CD4-positive, alpha-beta T cell treated with Interferon alpha-2 for 1 hour (primary cell): ENCODE measurements around the gene RPE.

Source experiments
- DNase-seq, 2 donors: peaks; one replicate each; pipeline ENCODE4 v3.0.0-alpha.2; 2020 to 2022

RPE gene

GRCh38 chr2:210002158-210003157 lies at the start of gene RPE:
TSS of gene RPE (plus strand) at chr2:210002638. CDS start at chr2:210002662, 24 bp downstream.
- peak; percentile 95 to 96 for DNase-seq

- DNase-seq: no peak
These were observed 46.2 kb upstream of the RPE start for GRCh38 chr2:209956271-209956670.

DNA sequence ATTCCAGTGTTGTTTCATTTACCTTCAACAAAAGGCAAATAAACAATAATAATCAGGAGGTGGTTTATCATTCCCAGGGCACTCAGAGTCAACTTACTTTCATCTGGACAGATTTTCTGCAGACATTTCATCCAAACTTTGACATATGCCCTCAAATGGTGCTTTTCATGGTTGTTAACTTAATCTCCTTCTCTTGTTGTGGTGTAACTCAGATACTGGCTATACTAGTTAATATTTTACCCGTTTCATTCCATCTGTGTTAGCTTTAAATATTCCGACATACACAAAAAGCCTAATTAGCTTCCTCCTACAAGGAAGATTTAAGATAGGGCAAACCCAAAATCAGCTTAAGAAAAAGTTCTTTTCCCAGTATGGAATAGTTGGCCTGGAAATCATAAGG lies 44.4 kb upstream of the RPE start:
- no peak for DNase-seq

DNA sequence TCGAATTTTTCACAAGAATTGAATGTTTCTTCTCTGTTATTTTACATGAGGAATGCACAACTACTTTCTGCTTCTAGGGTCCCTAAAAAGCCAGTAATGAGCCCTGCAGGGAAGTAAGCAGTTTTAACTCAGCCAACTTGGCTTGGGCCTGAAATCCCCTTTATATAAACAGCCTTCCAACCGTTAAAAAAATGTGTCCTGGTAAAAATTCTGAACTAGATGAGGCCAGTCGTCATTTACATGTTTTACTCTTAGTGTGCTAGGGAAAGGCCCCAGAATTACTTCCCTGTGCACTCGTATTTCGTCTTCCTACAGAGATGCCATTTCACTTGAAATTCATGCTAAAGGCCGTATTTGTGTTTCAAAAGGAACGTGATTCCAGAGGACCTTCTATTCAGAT lies 42.4 kb upstream of the RPE start:
- no peak for DNase-seq

DNA sequence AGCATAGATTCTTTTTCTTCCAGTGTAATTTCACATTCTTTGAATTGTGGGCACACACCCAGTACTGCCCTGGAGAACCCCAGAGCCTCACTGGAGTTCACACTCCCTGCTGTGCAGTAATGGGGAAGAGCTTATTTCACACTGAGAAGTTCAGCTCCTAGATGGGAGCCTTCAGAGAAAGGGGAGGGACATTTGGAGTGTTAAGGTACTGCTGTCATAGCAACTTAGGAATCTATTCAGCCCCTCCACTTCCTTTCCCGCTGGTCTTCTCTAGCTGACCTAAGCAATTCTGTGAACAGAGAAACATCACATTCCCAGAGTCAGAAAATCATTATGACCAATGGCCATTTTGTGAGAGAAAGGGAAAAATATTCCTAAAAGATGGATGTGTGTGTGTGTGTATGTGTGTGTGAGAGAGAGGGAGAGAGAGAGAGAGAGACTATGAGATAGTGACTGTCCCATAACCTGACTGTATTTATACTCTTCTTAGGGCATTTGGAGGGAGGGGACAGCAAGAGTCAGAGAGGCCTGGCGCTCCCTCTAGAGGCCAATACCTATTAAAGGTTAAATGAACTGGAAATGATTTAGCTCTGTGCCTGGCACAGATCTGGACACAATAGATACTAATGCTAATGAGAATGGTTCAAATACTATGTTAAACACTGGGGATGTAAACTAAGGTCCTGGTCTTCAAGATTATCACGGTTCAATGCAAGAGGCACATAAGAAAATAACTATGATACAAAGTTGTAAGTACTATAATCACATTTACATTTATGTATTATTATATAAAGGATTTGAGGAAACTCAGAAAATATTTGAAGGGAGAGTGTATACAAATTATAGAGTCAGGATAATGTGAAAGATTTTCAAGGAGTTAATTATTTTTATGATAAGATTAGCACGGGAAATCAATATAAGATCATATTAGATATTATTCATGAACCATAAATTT lies 41.5 kb upstream of the RPE start:
- peak; percentile 15 to 35 for DNase-seq

DNA sequence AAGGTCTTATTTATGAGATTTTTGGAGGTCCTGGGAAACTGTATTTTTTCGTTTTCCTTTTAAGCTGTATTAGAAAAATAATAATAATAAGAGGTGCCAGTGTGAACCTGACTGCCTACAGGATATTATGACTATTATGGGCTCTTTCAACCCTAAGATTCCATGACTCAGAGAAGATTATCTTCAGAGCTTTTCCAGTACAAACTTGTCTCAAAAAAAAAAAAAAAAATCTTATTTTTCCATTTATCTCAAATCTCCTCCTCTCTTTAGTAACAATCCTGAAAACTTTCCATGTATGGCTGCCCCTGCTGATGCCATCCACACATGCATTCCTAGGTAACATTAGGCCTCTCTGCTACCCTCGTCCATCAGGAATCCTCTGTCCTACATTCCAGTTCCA lies 36.7 kb upstream of the RPE start:
- DNase-seq: no peak

- no peak for DNase-seq
These were observed 32.7 kb upstream of the RPE start for GRCh38 chr2:209969692-209970091.

DNA sequence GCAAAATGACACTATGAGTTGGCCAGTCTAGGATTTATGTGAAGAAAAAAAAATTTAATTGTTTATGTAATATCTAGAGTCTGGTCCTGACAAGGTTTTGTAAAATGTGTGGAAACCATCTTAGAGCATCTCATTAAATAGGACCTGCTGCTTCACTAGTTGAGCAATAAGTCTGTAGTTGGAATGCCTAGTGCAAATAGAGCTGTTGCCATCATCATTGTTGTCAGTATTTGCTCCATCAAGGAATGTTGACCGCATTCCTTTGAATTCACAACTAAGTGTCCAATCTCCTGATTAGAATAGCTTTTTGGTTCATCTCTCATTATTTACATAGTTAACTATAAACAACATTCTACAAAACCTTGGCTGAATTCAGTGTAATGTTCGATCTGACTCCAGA lies 32.2 kb upstream of the RPE start:
- no peak for DNase-seq

GRCh38 chr2:209970711-209971110 lies 31.7 kb upstream of the RPE start:
- DNase-seq: no peak

DNA sequence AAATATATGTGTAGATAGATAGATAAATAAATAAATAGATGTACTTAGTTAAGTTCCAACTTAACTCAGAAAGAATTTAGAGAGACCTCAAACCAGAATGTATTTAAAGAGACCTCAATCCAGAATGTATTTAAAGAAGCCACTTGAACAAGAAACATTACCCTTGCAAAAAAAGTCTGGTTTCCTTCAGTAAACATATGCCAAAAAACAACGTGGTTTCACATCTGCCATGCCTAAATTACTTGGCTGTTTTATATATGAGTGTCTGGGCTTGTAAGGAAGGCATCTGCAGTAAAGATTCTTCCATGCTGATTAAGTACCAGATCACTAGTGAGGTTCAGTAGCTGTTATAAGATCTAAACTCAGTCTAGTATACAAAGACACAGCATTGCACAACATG lies 29.1 kb upstream of the RPE start:
- DNase-seq: no peak

- no peak for DNase-seq
These were observed 27.9 kb upstream of the RPE start for GRCh38 chr2:209974576-209974975.

GRCh38 chr2:209976698-209977385 lies 25.6 kb upstream of the RPE start:
- DNase-seq: no peak

GRCh38 chr2:209977386-209978239 lies 24.8 kb upstream of the RPE start:
- peak in 1 of 2 donors; percentile 58 for DNase-seq

DNA sequence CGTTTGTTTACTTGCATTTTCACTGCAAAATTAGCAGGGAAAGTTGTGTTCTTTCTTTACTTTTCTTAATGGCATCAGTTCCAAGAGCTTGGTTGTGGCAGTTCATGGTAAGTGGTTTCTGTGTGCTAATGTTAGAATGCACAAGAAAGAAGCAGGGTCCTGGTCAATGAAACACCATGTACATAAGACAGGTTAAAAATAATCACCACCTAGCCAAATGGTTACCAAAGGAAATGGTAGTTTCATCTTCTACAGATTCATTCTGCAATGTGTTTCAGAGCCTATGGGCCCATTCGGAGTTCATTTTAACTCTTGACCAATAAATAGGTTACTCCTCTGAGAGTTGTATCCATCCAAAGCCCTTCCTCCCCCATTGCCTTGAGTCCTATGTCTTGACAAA lies 18.1 kb upstream of the RPE start:
- DNase-seq: no peak

- DNase-seq: no peak
These were observed 16.6 kb upstream of the RPE start for GRCh38 chr2:209985874-209986273.

- no peak for DNase-seq
These were observed 16.0 kb upstream of the RPE start for GRCh38 chr2:209986415-209986814.

- DNase-seq: no peak
These were observed 14.4 kb upstream of the RPE start for GRCh38 chr2:209988010-209988409.

DNA sequence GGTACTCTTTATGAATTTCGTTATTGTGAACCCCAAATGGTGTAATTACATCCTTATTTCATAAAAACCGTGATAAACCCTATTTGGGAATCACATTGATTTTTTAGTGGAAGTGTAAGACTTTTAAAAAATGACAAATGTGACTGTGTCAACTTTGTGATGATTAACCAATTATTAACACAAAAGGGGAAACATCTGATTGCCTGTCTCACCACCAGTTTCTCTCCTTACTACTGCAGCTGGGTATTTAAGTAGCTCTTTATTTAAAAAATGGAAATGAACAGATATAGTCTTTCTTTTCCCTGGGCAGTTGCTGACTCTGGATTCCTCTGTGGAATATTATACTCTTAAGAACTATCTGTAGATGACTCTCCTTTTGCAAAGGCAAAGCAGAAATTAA lies 11.6 kb upstream of the RPE start:
- no peak for DNase-seq

GRCh38 chr2:209993968-209994367 lies 8.5 kb upstream of the RPE start:
- no peak for DNase-seq

DNA sequence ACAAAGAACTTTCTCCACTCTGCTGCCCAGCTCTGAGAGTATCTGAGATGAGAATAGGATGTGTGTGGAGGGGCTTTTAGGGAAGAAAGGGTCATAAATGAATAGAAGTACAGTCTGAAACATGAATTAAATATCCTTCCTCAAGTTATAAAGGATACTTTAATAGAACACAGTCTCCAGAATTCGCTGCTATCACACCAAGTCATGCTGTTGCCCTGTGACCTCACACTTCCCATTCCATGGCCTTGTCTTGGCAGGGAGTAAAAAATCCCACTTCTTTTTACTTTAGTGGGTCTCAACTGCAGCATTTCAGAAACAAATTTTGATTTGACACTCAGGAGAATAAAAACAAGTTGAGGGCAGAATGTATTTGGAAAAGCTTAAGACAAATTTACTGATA lies 3.8 kb upstream of the RPE start:
- no peak for DNase-seq

DNA sequence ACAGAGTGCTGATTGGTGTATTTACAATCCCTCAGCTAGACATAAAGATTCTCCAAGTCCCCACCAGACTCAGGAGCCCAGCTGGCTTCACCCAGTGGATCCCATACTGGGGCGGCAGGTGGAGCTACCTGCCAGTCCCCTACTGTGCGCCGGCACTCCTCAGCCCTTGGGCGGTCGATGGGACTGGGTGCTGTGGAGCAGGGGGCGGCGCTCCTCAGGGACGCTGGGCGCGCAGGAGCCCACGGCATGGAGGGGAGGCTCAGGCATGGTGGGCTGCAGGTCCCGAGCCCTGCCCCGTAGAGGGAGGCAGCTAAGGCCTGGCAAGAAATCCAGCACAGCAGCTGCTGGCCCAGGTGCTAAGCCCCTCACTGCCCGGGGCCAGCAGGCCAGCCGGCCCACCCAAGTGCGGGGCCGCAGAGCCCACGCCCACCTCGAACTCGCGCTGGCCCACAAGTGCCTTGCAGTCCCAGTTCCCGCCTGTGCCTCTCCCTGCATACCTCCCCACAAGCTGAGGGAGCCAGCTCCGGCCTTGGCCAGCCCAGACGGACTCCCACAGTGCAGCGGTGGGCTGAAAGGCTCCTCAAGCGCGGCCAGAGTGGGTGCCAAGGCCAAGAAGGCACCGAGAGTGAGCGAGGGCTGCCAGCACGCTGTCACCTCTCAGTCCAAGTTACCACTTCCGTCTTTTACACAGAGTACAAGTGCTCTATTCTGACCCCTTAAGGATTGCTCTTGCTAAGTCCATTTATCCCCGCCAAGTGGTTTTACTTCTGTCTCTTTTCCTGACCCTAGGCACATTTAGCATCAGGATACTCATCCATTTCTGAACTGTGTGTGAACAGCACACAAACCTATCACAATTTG lies 1.7 kb upstream of the RPE start:
- no peak for DNase-seq
